Measurements from ENCODE around the gene HIKESHI.
"Not testable (repeated sequence)": the region's sequence is repeated elsewhere in the genome, so short reads cannot be mapped to it uniquely, and the experiment has no call there.

HIKESHI gene

DNA sequence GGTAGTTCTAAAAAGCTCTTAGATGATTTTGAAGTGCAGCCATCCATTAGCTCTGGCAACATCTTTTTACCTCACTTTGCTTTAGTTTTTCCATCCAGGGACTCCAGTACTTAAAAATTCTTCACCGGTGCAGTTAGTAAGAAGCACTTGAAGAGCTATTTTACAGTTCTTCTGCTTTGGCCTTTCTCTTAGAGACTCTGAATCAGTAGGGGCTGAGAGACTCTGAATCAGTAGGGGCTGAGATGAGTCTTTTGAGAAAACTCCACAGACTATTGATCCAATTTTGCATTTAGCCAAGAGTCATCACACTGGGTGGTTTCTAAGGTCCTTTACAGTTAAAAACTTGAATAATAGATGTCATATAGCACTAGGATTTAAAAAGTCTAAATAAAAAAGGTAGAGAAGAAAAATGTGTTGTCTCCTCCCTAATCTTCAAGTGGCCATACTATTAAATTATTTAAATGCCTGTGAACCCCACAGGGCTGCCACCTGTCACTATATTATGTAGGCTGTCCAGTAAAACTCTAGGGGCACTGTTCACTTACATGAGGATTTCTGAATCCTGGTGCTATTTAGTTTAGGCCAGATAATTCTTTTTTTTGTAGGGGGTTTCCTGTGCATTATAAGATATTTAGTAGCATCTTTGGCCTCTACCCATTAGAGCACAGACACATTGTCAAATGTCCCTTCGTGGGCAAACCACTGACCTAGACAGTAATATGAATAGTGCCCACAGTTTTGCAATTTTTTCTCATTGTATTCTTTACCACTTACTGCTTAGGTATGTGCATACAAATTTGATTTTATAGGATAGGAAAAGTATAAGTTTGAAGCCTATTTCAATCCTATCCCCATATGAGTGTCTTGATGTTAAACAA is 26.3 kb upstream of the HIKESHI start:
- DNase-seq (ENCODE audit: low read depth), result no peak
- H3K4me3 ChIP-seq (ENCODE audit: low read depth, low read length), result no peak overlapping the region
- in situ Hi-C loops (cut with HindIII; ENCODE audit: low sequenced_read_pairs), result no loop called here
- TF ChIP-seq, protein P1, sequence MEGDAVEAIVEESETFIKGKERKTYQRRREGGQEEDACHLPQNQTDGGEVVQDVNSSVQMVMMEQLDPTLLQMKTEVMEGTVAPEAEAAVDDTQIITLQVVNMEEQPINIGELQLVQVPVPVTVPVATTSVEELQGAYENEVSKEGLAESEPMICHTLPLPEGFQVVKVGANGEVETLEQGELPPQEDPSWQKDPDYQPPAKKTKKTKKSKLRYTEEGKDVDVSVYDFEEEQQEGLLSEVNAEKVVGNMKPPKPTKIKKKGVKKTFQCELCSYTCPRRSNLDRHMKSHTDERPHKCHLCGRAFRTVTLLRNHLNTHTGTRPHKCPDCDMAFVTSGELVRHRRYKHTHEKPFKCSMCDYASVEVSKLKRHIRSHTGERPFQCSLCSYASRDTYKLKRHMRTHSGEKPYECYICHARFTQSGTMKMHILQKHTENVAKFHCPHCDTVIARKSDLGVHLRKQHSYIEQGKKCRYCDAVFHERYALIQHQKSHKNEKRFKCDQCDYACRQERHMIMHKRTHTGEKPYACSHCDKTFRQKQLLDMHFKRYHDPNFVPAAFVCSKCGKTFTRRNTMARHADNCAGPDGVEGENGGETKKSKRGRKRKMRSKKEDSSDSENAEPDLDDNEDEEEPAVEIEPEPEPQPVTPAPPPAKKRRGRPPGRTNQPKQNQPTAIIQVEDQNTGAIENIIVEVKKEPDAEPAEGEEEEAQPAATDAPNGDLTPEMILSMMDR (IDR thresholded peaks at IDR 0.05; ENCODE audit: low read depth, low read length, missing control alignments), result no peak

DNA sequence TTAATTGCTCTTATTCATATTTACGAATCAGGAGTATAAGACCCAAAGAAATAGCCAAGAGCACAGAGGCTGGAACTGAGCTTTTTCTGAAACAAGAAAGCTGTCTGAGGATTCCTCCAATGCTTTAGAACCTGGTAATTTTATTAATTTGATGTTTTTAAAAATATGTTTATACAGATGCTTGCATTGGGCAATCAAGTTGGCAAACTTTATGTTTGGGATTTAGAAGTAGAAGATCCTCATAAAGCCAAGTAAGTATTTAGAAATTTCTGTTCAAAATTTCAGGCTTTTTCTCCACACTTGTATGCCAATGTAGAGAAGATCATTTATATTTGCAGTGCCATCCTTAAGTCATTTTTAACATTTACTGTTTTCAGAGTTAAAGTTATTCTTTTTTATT is 24.3 kb upstream of the HIKESHI start:
- H3K4me3 ChIP-seq (ENCODE audit: low read depth, low read length), result no peak overlapping the region
- TF ChIP-seq, protein P1 (IDR thresholded peaks at IDR 0.05; ENCODE audit: low read depth, low read length, missing control alignments), result no peak
- in situ Hi-C loops (cut with HindIII; ENCODE audit: low sequenced_read_pairs), result no loop called here
- no peak for DNase-seq (ENCODE audit: low read depth)

DNA sequence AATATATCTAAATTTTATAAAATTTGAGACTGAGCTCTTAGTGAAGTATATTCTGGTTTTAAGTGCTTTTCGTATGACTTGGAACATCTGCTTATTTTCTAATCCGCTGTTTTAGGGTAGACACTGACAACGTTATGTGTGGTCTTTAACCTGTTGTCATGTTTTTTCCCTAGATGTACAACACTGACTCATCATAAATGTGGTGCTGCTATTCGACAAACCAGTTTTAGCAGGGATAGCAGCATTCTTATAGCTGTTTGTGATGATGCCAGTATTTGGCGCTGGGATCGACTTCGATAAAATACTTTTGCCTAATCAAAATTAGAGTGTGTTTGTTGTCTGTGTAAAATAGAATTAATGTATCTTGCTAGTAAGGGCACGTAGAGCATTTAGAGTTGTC is 23.8 kb upstream of the HIKESHI start:
- DNase-seq (ENCODE audit: low read depth), result no peak
- TF ChIP-seq, protein P1 (IDR thresholded peaks at IDR 0.05; ENCODE audit: low read depth, low read length, missing control alignments), result no peak
- H3K4me3 ChIP-seq (ENCODE audit: low read depth, low read length), result no peak overlapping the region
- in situ Hi-C loops (cut with HindIII; ENCODE audit: low sequenced_read_pairs), result no loop called here

DNA sequence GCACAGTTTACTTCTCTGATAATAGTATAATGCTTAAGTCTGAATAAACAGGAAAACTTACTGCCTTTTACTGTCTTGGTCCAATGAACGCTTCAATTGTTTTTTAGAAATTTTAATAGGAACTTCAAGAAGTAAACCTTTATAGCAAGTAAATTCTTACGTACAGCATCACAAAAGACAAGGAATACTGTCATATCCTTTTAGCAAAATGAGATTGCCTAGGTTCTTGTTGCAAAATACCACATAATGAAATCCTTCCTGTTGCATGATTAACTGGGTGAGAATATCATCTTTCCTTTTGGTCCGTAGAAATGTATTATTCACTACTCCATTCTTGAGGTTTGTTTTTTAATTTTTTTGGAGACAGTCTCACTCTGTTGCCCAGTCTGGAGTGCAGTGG is 22.3 kb upstream of the HIKESHI start:
- TF ChIP-seq, protein P1 (IDR thresholded peaks at IDR 0.05; ENCODE audit: low read depth, low read length, missing control alignments), result no peak
- DNase-seq (ENCODE audit: low read depth), result no peak
- H3K4me3 ChIP-seq (ENCODE audit: low read depth, low read length), result no peak overlapping the region
- in situ Hi-C loops (cut with HindIII; ENCODE audit: low sequenced_read_pairs), result no loop called here

DNA sequence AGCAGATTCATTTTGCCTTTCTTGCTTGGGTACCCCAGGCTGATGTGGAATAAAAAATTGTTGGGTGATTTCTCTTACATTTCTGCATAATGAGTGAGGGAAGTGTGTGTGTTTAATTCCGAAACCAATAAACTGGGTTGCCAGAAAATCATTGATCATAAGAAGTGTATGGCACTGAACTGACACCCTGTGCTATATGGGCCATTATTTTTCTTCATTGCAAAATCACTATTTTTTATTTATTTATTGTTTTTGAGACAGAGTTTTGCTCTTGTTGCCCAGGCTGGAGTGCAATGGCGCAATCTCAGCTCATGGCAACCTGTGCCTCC is 14.6 kb upstream of the HIKESHI start:
- H3K4me3 ChIP-seq (ENCODE audit: low read depth, low read length), result no peak overlapping the region
- TF ChIP-seq, protein P1 (IDR thresholded peaks at IDR 0.05; ENCODE audit: low read depth, low read length, missing control alignments), result no peak
- no peak for DNase-seq (ENCODE audit: low read depth)
- in situ Hi-C loops (cut with HindIII; ENCODE audit: low sequenced_read_pairs), result no loop called here

DNA sequence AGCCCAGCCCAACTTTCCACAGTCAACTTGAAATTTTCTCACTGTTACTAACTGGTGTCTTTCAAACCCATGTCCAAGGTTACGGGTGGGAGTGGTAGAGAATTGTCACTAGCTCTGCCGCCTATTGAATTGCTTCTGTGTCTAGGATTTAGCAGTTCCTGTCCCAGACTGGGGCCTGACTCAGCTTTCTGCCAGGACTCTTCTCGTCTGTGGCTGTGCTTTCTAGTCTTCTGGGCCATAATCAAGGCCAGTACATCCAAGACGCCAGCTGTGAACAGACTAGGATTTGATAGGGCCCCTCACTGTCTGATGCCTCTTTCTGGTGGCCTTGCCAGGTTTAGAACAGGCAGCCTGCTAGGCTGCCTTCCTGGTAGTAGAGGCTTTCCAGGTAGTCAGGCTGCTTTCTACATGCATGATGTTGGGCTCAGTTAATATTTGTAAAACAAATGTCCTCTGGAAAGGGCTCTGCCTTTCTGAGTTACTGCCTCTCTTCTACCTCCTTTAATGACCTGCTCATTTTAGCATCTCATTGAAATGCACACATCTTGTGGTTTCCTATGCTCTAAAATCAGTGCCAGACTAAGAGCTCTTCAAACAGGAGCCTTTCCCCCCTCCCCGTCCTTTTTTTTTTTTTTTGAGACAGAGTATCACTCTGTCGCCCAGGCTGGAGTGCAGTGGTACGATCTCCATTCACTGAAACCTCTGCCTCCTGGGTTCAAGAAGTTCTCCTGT is 13.1 kb upstream of the HIKESHI start:
- TF ChIP-seq, protein P1 (IDR thresholded peaks at IDR 0.05; ENCODE audit: low read depth, low read length, missing control alignments), result no peak
- H3K4me3 ChIP-seq (ENCODE audit: low read depth, low read length), result no peak overlapping the region
- DNase-seq (ENCODE audit: low read depth), result no peak
- in situ Hi-C loops (cut with HindIII; ENCODE audit: low sequenced_read_pairs), result no loop called here

DNA sequence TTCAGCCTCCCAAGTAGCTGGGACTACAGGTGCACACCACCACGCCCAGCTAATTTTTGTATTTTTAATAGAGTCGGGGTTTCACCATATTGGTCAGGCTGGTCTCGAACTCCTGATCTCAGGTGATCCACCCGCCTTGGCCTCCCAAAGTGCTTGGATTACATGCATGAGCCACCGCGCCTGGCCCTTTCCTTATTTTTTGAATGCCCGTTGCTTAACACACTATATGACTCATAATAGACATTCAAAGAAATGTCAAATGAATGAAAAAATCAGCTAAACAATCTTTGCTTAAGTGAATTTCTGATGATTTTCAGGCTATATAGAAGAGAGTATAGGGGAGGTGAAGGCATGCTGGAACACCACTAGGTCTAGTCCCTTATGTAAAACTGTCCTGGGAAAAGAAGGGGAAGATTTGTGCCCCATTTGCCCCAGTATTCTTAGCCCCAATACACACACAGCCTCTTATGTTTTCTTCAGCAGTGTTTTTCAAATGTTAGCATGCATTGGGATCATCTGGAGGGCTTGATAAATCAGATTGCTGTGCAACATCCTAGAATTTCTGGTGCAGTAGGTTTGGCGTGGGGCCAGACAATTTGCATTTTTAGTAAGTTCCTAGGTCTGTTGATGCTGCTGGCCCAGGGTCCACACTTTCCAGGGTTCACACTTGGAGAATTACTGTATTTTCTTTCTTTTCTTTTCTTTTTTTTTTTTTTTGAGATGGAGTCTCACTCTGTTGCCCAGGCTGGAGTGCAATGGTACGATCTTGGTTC is 12.3 kb upstream of the HIKESHI start:
- in situ Hi-C loops (cut with HindIII; ENCODE audit: low sequenced_read_pairs); DNase-seq (ENCODE audit: low read depth); H3K4me3 ChIP-seq (ENCODE audit: low read depth, low read length): not testable (repeated sequence)

All from astrocyte of the cerebellum (primary cell).